ENCODE results near the gene ZNF483. TPM values are rescaled to one million over a fixed set of nuclear protein-coding genes. Genes with fewer than 3 reads are reported as not detected.
"Not testable (repeated sequence)": the region's sequence is repeated elsewhere in the genome, so short reads cannot be mapped to it uniquely, and the experiment has no call there.

The ZNF483 gene
- total RNA-seq, 1 donor from 2014 or later, result 4.7 TPM

DNA sequence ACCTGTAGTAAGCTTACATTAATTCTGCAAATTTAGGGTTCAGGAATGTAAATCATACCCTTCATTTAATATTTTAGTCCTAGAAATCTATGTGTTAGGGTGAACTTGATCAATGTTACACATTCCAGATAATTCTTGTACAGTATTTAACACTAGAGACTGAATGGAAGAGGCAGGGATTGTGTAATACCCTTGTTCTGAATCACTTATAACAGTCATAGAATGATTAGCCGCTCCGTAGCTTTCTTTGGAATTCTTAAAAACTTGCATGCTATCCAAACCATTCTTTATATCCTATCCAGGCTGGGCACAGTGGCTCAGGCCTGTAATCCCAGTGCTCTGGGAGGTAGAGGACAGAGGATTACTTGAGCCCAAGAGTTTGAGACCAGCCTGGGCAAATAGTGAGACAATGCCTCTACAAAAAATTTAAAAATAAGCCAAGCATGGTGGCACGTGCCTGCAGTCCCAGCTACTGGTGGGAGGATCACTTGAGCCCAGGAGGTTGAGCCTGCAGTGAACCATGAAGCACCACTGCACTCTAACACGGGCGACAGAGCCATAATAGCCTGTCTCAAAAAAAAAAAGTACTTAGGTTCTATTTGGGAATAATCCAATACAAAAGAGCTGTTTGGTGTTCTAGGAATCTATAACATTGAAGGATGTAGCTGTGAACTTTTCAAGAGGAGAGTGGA, 8.3 kb downstream of the ZNF483 start:
- intact Hi-C loops (cut with micrococcal nuclease), result no loop called here

DNA sequence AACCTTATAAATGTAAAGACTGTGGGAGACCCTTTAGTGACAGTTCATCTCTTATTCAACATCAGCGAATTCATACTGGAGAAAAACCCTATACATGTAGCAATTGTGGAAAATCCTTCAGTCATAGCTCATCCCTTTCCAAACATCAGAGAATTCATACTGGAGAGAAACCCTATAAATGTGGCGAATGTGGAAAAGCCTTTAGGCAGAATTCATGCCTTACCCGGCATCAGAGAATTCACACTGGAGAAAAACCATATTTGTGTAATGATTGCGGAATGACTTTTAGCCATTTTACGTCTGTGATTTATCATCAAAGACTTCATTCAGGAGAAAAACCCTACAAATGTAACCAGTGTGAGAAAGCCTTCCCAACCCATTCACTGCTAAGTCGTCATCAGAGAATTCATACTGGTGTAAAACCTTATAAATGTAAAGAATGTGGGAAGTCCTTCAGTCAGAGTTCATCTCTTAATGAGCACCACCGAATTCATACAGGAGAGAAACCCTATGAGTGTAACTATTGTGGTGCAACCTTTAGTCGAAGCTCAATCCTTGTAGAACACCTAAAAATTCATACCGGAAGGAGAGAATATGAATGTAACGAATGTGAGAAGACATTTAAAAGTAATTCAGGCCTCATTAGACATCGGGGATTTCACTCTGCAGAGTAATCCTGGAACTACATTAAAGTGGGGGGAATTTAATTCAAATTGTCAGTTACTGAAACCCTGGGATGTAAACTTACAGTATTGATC, 17.7 kb downstream of the ZNF483 start:
- intact Hi-C loops (cut with micrococcal nuclease), result no loop called here

DNA sequence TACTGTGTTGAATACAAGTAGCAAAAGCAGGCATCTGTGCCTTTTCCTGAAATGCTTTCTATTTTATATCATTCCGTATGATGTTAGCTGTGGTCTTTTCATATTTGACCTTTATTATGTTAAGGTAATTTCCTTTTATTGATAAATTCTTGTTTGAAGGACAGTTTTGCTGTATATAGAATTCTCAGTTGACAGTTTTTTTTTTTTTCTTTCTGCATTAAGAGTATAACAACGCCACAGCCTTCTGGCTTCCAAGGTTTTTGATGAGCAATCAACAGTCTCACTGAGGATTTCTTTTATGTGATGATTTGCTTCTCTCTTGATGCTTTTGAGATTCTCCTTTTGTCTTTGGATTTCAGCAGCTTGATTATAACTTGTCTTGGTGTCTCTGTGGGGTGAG, 23.6 kb downstream of the ZNF483 start:
- intact Hi-C loops (cut with micrococcal nuclease), result no loop called here

DNA sequence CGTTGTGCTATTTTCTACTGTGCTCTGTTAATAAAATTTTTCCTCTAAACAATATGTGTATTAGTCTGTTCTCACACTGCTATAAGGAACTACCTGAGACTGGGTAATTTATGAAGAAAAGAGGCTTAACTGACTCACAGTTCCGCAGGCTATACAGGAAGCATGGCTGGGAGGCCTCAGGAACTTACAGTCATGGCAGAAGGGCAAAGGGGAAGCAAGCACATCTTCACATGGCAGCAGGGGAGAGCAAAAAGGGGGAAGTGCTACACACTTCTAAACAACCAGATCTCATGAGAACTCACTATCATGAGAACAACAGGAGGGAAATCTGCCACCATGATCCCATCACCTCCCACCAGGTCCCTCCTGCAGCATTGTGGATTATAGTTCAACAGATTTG, 30.4 kb downstream of the ZNF483 start:
- intact Hi-C loops (cut with micrococcal nuclease), result not testable (repeated sequence)

DNA sequence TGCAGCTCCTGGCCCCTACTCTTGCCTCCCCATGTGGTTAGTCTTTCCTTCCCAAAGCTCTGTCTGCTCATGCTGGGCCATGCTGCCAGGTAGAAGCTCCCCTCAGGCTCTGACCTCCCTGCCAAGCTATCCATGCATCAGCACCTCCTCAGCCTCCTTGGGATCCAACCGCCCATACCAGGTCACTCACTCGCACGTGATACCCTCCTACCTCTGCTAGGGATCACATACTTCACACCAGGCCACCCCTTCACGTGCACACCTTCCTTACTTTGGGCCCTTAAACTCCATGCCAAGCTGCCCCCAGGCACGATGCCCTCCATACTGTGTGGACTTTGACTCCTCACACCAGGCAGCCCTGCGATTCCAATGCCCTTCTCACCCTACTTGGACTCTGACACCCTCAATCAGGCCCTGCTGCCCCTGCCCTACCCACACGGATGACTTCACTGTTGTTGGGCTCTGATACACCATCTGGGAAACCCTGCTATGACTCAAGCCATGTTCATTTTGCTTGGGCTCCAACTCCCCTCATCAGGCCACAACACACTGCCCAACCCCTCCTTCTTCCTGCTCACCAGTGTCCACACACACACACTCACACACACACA, 34.1 kb downstream of the ZNF483 start:
- intact Hi-C loops (cut with micrococcal nuclease), result no loop called here

DNA sequence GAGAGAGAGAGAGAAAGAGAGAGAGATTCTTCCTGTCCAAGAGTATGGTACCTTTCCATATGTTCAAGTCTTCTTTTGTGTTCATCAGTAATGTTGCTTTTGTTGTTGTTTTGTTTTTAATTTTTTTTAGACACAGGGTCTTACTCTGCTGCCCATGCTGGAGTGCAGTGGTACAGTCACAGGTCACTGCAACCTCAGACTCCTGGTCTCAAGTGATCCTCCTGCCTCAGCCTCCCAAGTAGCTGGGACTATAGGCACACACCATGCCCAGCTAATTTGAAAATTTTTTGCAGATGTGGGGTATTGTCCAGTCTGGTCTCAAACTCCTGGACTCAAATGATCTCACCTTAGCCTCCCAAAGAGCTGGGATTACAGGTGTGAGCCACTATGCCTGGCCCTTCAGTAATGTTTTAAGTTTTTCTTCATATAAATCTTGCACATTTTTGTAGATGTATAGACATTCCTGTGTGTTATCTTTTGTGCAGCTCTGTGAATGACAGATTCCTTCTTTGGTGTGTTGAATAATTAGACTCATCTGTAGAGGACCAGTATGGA, 36.3 kb downstream of the ZNF483 start:
- intact Hi-C loops (cut with micrococcal nuclease), result no loop called here

DNA sequence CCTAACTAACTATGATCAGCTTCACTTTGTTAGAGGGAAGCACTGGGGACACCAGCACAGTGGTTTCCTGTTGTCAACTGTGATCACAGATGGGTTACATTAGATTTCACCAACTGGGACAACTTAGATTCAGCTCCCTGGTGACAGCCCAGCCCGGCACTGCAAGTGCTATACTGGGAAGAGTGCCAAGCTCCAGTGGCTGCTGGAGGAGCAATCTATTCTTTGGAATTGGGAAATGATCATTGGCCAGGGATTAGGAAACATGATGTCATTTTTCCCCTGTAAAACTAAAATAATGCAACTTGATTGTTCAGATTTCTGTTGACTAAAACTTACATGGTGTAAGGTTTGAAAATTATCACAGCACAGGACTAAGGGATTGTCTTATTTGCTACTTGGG, 41.3 kb downstream of the ZNF483 start:
- intact Hi-C loops (cut with micrococcal nuclease), result no loop called here

DNA sequence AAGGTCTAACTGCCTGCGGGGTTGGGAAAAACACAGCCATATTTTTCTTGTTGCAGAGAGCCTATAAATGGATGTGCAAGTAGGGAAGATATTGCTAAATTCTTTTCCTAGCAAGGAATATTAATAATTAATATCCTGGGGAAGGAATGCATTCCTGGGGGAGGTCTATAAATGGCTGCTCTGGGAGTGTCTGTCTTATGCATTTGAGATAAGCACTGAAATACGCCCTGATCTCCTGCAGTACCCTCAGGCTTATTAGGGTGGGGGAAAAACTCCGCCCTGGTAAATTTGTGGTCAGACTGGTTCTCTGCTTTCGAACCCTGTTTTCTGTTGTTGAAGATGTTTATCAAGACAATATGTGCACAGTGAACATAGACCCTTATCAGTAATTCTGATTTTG, 43.1 kb downstream of the ZNF483 start:
- intact Hi-C loops (cut with micrococcal nuclease), result not testable (repeated sequence)

DNA sequence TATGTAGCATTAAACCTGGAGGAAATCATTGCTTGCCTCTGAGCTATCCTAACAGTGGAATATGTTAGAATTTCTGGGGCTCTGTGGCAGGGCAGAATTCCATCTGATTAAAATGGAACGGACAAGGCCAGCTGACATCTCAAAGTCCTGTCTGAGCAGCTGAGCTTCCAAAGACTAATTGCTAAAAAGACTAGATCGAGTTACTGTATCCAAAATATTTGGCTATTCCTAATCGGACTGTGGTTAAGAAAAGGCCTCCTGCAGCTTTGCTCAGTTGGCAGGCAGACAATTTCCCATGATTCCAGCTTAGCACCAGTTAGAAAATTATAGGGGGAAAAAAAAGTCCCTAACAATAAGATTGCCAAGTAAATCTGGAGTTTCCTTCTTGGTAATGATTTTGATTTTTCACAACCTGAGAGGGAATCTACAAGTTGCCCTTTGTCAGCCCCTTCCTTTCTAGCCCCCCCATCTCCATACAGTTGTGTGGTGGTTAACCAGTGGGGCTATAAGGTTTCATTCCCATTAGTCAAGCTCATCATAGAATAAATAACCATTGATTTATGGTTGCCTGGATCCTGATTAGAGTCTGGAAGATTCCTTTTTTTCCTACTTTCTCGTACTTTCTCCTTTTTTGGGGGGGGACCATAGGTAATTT, 48.1 kb downstream of the ZNF483 start:
- intact Hi-C loops (cut with micrococcal nuclease), result no loop called here

DNA sequence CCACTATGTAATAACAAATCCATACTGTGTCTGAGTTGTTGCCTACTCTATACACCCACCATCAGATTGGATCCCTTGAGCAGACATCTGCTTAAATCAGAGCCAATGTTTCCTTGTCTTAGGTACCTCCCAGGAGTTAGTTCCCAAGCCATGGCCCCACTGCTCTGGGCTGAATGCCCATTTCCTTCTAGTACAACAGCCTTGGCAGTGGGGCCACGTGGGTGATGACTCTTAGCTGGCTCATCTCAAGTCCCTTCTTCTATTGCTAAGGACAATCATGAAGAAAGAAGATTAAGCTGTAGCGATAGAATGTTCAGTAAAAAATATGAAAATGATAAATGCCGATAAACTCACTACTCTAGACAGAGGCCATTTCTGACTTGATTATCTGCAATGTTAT, 57.9 kb downstream of the ZNF483 start:
- intact Hi-C loops (cut with micrococcal nuclease), result no loop called here

DNA sequence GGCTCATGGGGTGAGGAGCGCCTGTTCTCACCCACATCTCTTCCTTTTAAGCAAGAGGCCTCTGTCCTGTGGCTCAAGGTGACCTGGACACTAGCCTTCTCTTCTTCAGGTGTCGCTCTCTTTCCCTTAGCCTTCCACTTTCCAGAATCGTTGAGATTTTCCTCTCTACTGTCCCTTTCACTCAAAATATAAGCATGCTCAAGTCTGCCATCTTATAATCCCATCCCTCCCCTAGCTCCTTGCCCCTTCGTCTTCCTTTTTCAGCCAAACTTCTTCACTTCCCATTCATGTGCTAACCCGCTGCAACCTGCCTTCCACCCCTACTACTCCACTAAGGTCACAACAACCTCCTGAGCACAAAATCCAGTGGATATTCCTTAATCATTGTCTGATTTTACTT, 61.4 kb downstream of the ZNF483 start:
- intact Hi-C loops (cut with micrococcal nuclease), result no loop called here

DNA sequence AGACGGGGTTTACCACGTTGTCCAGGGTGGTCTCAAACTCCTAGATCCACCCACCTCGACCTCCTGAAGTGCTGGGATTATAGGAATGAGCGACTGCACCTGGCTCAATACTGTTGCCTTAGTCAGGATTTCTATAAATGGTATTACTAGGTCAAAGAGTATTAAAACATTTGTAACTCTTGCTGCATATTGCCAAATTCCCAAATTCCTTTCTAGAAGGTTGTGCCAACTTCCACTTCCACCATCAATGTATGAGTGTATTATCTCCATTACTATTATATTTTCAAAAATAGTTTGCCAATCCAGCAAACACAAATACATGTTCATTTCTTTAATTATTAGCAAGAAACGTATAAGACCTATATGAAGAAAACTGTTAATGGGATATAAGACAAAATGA, 63.9 kb downstream of the ZNF483 start:
- intact Hi-C loops (cut with micrococcal nuclease), result no loop called here

DNA sequence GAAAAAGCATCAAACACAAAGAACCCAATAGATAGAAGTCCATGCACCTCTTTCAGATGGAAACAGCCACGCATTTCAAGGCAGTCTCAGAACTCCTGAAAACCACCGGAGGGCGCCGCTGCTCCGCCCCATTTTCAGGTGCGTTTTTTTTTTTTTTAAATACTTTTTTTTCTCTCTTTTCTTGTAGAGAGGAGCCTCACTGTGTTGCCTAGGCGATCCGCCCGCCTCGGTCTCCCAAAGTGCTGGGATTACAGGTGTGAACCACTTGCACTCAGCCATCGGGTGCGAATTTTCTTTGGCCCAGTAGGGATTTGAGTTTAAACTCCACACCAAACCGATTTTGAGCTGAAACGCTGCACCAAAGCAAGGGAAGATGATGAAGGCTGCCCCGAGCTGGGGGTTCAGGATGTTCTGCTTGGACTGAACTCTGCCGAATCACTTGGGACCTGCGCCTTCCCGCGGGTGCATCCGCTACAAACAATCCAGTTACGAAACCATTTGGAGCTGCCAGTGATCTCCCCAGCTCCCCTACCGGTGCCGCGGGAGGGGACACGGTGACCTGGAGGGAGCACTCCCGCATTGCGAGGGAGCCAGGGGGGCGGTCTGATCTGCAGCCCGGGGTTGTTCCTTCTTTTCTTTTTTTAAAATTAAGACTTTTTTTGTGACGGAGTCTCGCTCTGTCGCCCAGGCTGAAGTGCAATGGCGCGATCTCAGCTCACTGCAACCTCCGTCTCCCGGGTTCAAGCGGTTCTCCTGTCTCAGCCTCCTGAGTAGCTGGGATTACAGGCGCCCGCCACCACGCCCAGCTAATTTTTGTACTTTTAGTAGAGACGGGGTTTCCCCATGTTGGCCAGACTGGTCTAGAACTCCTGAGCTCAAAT, 73.1 kb downstream of the ZNF483 start:
- intact Hi-C loops (cut with micrococcal nuclease), result loop anchor here (1.0 to 2.0 kb wide), 5 partner anchors 24 to 476 kb away; partner anchors contain the start of gene DNAJC25

DNA sequence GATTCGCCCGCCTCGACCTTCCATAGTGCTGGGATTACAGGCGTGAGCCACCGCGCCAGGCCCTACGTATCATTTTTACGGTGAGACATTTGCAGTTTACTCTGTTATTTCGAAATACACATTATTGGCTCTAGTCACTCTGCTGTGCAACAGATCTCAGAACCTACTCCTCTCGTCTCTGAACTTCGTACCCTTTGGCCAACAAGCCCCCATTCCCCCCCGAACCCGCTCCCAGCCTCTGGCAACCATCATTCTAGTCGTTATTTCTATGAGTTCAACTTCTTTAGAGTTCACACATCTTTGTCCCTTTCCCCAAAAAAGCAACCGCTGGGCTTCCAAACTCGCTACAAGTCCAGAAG, 73.7 kb downstream of the ZNF483 start:
- intact Hi-C loops (cut with micrococcal nuclease), result loop anchor here (1.0 to 2.0 kb wide), 5 partner anchors 24 to 476 kb away; partner anchors contain the start of gene DNAJC25

DNA sequence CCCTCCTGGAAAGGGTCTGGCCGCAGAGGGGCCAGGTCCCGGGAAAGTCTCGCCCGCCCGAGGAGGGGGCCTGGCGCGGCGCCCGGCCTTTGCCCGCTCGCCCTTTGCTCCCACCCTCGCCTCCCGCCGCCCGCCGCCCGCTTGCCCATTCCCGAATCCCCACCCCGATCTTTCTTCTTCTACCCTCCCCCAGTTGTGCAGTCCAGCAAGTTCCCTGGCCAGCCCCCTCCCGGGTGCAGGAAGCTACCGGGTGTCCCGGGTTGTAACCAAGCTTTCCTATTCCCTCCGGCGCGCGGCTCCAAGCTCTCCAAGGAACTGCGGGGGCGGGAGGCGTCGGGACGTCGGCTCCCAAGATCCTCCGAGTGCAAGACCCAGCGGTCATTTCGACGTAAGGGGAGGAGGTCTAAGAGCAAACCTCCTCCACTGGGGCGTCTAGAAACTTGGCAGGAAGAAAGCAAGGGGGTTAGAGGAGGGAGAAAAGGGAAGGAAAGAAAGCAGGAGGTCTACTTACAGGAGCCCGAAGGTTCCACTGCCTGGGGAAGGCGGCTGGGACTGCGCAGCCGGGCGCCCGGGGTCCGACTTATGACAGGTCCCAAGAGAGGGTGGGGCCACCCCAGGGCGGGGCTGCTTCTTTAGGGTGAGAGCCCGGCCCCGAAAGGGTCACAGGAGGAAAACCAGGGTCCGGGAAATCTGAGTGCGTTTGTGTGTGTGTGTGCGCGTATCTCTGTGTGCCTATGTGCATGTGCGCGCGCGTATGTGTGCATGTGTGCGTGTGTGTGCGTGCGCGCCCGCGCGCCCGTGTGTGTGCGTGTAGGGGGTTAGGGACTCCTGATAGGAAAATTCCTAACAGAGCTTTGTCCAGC, 74.3 kb downstream of the ZNF483 start, which contains the start of gene PTGR1:
Gene PTGR1, minus strand, starts transcription at position 556 of the 863 bp plus-strand sequence. CDS start 2,225 bp downstream, outside the sequence.
- intact Hi-C loops (cut with micrococcal nuclease), result loop anchor here (2.0 kb wide), 1 partner anchor 161 kb away; no protein-coding TSS in a partner anchor

DNA sequence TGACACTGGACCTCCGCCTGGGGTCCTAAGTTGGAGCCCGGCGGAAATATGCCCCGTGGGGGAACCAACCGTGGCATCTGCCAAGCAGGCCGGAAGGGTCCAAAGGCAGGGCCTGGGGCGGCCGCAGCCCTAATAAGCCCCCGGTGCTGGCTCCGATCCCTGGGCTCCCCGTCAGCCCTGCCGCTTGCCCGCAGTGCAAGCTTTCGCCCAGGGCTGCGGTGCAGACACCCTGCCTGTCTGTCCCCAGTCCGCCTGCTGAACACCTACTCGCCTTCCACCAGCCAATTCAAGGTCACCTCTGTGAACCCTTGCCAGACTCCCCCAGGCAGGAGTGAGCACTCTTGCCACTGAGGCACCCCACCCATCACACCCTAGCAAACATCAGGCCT, 75.0 kb downstream of the ZNF483 start:
- intact Hi-C loops (cut with micrococcal nuclease), result loop anchor here (2.0 kb wide), 1 partner anchor 161 kb away; no protein-coding TSS in a partner anchor

DNA sequence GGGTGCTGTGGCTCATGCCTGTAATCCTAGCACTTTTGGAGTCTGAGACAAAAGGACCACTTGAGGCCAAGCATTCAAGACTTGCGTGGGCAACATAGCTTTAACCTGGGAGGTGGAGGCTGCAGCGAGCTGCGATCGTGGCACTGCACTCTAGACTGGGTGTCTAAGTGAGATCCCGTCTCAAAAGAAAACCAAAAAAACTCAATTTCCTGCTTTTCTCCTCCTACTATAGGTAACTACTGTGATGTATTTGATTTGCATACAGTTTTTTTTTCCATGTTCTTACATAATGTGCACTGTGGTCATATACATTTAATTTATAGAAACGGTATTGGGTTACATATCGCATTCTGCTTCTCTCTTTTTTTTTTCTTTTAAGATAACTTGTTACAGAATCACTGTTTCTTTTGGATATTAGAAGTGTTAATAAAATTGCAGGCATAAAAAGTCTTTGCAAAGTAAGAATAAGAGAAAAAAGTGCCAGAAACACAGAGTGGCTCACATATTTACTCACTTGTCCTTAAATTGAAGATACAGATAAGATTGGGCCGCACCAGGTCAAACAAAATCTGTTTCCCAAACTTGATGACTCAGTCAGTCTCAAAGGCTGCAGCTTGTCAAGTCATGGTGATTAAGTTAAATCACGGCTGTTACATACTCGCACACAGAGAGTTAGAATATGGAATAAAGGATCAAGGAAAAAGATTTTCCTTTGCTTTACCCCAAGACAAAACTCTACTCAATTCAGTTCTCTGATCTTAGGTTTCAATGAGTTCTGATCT, 76.4 kb downstream of the ZNF483 start:
- intact Hi-C loops (cut with micrococcal nuclease), result no loop called here

DNA sequence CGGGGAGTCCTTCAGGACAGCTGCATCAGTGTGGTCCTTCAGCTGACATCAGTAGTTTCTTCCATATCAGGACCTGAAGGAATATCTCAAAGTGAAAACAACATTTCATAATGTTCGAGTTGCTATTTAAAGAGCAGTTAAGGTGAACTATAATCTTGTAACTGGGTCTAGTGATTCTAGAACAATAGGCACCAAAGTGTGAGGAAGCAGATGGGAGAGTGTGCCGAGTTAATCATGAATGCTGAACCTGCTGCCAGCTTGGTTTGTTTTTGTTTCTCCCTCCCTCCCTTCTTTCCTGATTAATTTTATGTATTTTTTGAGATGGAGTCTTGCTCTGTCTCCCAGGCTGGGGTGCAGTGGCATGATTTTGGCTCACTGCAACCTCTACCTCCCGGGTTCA, 78.1 kb downstream of the ZNF483 start:
- intact Hi-C loops (cut with micrococcal nuclease), result no loop called here

Data from T-helper 1 cell treated with Interleukin-12 subunit alpha and Interleukin-12 subunit beta and Interleukin-4 antibody, amounts not matched to agents 30 ng/mL and 1 ng/mL, for 36 hours (primary cell).